A172 (cell line): Measurements from ENCODE around the gene TNNT1. TPM values are rescaled to one million over a fixed set of nuclear protein-coding genes. Genes with fewer than 3 reads are reported as not detected.
"Not testable (repeated sequence)": the region's sequence is repeated elsewhere in the genome, so short reads cannot be mapped to it uniquely, and the experiment has no call there.

ENCODE experiments used
- DNase-seq: peaks from one replicate; pipeline ENCODE4 v3.0.0-alpha.2; 2015; ENCODE audit warnings: low spot score
- total RNA-seq: library from RNA; depleted of rRNA; stranded (reverse); fragments of >200 nt; shearing (Covaris generic); gene quantifications from 2 replicates; pipeline ENCODE4 v1.2.3, GENCODE V29; 2014

Gene TNNT1
- total RNA-seq, 1 experiment from 2014 or later = 500 TPM

DNA sequence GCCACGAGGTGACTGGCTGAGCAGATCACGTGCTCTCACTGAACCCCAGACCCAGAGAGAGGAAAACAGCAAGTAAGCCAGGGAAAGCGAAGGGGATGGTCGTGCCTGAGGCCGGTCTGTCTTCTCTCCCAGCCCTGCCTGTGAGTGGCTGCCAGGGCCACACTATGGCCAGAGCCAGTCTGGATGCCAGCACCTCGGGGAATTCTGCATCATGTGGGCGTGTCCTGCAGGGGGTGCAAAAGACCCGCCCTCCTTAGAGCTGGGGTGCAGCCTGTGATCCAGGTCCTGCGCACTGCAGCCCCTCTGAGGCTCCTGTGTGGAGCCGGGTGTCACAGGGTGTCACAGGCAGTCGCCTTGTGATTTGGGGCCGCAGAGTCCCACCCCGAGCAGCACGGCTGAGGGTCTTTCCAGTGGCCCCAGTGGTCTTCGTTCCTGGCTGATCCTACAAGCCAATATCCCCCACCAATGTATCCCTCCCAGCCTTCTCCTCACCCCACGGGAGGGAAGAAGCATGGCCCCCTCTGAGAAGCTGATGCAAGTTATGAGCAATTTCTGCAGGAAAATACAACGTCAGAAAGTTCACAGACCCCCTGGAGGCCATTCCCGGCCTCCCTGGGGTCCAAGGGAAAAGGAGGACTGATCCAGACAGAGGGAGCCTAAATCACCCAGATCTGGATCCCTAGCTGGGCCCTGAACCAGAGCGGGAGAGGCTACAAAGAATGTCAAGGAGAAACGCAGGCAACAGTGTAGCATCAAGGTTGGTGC is 39.3 kb downstream of the TNNT1 start:
- no peak for DNase-seq

DNA sequence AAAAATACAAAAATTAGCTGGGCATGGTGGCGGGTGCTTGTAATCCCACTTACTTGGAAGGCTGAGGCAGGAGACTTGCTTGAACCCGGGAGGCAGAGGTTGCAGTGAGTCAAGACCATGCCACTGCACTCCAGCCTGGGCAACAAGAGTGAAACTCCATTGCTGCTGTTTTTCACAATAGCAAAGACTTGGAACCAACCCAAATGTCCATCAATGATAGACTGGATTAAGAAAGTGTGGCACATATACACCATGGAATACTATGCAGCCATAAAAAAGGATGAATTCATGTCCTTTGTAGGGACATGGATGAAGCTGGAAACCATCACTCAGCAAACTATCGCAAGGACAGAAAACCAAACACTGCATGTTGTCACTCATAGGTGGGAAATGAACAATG is 41.8 kb downstream of the TNNT1 start:
- not testable (repeated sequence) for DNase-seq

DNA sequence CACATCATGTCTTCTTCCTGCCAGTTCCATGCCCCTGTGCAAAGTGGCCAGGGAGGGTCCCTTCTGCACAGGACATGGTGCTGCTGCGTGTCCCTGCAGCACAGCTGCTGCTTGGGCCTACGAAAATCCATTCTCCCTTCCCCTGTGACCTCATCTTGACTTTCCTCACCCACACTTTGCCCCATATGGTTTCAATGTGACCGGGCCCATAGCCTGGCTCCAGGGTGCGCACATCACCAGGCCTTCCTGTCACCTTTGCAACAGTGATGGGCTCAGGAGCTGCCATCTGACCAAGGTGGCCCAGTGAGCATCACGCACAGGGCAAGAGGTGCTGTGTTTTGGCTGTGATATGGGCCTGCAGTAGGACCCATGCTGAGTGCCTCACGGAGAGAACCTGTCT is 42.4 kb downstream of the TNNT1 start:
- no peak for DNase-seq

DNA sequence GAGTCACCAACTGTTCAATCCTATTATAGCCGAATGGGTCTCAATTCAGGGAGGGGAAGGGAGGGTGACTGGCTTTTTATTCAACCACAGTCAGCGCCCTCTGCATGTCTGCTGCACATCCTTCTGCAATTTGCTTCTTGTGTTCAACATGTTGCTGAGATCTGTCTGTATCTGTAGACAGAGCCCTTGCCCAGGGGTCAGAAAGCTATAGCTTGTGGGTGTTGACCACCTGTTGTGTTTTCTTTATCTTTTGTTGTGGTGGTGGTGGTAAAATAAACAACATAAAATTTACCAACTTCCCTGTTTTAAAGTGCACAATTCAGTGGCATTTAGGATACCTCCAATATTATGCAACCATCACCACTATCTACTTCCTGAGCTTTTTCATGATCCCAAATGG is 43.8 kb downstream of the TNNT1 start:
- no peak for DNase-seq

DNA sequence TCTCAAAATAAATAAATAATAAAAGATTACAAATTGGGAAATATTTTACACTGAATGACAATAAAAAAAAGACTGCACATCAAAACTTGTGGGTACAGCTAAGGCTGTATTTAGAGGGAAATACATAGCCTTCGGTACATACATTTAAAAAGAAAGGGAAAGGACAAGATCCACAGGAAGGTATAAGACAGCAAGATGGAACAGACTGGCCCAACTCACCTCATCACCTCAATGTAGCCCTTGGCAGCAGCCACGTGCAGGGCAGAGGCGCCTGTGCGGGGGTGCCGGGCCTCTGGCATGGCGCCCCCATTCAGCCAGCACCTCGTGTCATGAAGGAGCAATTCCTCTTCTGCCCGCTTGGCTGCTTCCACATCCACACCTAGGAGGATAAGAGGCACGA is 45.8 kb downstream of the TNNT1 start:
- DNase-seq = no peak

DNA sequence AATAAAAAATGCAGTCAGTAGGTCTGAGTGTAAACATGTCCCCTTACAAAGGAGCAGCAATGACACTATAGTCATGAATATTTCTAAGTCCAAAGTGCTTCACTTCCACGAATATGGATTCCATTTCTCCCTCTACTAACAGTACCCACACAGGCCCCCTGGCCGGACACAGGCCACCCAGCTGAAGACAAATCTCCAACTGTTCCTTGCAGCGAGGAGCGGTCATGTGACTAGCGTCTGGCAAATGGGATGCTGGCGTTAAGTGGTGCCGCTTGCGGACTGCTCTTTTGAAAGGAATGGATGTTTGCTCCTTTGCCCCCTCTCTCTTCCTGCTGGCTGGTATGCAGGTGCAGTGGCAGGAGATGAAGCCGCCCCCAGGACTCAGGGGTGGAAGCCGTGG is 47.7 kb downstream of the TNNT1 start:
- no peak for DNase-seq

DNA sequence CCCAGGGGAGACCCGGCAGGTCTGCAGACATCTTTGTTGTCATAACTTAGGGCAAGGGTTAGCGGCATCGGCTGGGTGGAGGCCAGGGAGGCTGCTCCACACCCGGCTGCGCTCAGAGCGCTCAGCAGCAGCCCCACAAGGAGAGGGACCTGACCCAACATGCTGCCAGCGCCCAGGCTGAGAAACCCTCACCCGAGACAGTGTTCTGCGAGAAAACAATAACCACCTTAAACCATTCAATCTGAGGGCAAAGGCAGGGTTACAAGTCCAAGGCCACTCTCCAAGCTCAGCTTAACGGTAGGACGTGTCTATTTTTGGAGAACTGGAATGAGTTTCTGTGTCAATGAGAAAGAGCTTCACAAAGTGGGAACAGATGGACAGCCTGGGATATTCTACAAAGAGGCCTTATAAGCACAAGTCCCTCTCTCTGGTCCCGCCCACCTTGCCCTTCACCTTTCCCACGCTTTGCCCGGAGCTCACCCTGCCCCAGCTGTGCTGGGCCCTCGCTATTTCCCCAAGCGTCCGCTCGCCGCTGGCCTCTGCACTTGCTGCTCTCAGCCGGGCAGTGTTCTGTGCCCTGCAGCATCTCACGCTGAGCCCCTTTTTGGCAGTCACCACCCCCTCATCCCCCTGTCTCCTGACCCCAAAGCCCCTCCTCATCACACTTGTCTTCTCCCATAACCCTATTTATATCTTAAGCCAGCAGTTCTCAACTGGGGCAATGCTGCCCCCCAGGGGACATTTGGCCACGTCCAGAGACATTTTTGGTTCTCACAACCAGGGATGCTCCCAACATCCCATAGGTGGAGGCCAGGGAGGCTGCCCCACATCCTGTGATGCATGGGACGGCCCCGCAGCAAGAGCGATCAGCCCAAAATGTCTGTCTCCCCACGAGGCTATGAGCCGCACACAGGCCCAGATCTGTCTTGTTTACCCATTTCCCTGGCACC is 49.2 kb downstream of the TNNT1 start:
- no peak for DNase-seq

DNA sequence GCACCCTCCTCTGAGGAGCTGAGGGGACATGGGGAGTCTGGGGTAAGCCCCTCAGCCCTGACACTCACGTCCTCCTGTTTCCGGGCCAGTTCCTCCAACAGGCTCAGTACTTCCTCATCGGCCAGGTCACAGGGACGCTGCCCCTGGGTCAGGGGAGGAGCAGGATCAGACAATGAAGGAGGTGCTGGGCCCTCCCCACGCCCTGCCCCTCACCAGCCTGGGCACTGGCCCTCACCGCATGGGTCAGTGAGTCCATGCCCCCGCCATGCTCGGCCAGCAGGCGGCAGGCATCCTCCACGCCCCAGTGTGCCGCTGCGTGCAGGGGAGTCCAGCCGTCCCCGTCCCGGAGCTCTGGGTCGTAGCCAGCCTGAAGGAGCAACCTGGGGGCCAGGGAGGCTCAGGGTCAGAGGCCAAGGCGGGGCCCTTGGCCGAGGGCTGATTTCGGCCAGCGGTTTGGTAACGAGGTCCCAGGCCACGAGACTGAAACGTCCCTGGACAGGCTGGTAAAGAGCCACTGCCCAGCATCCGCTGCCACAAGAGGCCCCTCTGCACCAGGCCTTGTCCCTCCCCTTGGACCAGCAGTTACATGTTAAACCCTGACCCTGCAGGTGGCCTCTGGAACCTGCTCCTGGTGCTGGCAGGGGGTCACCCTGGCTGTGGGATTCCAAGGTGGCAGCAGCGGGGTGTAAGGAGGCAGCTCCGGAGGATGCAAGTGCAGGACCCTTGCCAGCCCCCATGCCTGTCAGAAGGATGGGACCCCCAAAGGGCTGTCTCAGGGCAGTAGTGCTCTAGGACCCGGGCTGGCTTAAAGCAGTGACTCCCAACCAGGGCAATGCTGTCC is 50.1 kb downstream of the TNNT1 start:
- DNase-seq = no peak

DNA sequence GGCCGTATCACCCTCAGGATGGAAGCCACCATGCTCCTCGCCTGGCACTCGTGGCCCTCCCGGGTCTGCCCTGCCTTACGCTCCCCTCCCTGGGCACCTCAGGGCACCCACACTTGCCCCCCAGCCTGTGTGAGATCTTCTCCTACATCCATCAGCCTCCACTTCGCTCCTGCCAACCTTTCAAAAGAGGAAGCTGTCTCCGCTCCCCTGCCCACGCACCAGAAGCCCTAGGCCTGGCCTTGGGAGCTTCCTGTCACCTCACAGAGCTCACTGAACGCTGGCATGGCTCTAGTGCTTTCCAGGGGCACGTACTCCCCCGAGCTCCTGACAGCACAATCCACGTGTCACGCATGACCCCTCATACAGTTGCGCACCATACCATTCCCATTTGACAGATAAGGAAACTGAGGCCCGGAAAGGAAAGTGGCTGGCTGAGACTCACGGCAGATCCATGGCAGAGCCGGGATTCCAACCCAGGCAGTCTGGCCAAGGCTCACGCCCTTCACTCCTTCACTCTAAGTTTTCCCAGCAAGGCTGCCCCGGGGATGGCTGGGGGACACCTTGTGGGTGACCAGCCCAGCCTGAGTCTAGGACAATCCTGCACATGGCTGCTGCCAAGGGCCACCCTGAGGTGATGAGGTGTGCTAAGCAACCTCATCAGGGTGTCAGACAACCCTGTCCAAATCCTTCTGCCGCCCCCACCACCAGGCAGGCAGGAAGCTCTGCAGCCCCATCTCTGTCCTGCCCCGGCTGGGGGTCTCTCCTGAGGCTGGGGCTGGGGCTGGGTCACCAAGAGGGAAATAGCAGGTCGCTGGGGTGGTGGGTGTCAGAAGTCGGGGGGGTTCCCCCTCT is 50.9 kb downstream of the TNNT1 start:
- DNase-seq = no peak

DNA sequence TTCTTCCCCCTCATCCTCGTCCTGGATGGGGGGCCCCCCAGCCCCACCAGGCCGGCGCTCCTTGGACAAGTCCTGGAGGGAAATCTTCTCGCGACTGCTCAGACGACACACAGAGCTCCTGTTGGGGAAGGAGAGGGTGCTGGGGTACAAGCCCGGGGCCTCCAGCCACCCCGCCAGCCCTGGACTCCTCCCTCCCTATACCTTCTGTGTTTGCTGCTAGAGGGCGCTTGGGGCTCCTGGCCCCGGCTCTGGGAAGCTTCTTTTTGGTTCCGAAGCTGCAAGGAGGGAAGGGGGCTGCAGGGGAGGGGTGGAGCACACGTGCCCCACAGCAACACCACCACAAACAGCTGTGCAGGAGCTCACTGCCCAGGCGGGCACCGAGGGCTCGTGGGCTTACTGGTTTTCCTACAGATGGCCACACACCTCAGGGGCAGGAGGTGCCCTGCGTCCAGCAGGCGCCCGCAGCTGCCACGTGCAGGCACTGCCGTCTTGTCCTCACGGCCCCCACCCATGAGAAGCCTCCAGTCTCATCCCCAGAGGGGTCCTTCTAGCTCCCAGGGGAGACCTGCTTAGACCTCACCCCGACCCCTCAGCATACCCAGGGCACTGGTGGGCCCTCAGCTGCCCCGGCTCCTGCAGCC is 52.8 kb downstream of the TNNT1 start:
- DNase-seq = no peak

DNA sequence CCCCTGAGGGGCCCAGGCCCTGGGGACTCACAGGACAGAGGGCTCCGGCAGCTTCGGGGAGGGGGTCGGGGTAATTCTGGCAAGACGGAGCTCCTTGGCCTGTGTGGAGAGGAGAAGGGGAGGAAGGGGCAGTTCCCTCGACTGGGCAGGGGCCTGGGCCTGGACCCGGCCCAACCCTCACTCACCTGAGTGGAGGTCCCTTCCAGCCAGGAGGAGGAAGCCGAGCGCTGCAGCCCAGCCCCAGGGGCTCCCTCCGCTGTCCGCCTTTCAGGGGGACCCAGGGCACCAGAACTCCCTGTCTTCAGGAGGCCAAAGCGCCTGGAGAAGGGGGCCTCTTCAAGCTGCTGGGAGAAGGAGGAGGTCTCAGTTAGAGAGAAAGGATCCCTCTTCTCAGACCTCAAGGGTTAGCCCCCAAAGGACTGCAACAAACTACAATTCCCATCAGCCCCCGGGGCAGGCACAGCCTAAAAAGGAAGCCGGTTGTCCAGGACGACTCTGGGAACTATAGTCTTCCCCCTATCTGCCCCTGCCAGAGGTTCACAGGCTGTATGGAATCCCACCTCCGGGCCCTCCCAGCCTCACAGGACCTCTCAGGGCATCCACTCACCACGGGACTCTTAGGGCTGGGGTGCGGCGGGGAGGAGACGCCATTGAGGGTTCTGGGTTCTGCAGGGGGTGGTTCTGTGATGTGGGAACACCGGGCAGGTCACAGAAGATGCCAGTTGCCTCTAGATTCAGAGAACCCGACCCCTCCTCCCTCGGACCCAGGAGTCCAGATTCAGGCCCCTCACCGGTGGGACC is 53.5 kb downstream of the TNNT1 start:
- no peak for DNase-seq

DNA sequence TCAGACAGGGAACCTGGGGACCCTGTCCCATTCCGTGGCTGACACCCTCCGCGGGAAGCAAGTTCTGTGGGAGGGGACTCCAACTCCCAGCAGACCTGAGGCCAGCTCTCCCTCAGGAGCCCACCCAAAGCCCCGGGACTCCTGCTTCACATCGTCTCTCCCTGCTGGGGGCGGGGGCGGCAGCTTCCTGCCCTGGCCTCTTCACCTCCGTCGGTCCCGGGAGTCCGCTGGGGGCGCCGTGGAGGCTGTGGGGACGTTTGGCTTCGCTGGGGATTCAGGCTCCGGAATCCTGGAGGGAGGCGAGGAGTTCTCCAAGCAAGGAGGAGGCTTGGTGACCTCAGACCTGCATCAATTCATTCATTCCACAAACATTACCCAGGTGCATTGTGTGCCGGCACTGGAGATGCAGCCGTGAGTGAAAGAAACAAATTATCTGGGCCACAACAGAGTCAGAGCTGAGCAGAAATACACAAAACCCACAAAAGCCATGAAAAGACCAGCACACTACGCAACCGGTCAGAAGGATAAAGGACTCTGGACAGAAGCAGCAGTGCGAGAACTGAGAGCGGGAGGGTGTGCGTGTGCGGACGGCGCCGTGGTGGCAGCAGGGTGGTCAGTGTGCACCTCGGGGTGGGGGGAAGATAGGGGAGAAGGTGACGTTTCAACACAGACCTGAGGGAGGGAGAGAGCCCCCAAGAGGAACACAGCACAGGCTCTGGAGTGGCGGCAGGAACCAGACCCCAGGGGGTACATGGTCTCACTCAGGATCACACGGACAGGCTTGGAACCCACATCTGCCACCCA is 54.3 kb downstream of the TNNT1 start:
- no peak for DNase-seq

DNA sequence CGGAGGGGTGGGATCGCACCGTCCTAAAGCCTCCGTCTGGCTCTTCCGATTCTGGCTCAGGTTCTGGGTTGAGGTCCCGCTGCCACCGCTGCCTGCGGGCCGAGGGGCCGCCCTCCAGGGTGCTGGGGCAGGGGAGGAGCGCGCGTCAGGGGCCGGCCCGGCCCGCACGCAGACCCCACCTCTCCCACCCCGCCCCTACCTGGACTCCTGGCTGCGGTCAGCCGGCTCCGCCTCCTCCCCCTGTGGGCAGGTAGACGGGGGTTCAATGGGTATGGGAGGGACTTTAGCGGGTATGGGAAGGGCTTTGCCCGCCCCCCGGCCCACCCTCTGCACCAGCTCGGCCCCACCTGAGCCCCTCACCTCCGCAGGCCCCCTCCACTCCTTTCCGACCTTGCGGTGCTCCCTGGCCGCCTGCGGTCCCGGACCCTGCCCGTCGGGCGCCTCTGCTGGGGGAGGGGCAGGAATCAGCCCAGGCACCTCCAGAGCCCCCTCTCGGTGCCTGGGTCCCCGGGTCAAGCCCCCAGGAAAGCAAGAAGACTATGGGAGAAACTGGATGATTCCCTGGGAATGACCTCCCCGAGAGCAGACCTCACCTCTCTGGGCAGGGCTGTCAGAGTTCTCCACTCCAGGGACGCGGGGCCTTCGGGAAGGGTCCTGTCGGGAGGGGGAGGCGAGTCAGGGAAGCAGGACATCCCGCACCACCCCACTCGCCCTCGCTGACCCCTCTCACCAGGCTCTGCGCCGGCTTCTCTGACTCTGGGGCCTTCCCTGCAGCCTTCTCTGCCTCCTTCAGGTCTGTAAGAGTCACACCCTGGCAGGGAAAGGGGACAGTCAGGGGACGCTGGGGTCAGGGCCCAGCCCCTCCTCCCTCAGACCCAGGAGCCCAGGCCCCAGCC is 56.3 kb downstream of the TNNT1 start:
- no peak for DNase-seq

DNA sequence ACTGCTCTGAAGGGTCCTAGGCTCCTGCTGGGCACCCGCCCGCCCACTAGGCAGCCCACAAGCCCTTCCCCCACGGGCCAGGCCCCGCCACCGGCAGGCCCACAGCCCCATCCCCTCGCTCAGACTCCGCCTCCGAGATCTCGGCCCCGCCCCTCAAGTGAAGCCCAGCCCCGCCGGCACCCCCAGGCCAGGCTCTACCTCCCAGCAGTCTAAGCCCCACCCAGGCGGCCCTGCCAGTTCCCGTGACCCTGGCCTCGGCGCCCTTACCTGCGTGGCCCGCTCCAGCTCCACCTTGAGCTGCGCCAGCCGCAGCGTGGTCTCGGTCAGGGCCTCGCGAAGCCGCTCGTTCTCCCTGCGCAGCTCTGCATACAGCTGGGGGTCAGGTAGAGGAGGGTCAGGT is 57.1 kb downstream of the TNNT1 start:
- no peak for DNase-seq

DNA sequence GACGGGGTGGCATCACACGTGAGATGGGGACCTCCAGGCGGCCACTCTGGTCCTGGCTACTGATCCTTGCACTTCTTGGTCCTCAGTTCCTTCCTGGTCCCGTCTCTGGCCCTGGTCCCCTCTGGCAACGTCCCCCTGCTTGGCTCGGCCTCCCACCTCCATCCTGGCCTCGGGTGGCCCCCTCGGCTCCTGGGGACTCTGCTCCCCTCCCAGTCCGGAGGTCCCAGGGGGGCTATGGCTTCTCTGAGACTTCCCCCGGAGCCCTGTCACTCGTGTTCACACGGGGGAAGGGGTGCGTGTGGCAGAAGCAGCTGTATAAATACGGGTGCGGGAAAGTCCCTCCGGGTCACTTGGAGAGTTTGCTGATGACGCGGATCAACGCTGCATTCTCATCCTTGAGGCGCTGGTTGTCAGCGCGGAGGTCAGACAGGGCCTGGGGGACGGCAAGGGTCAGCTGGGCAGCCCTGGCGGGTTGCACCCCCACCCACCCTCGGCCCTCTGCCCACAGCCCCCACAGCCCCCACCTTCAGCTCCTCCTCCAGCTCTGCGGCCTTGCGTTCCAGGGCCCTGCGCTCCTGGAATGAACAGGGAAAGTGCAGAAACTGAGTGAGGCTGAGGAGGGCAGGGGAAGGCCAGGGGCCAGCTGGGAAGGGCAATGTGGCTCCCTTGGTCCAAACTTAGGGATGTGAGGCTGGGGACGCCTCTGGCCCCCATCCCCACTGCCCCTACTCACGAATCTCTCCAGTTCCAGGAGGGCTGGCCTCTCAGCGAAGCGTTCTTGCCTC is 57.7 kb downstream of the TNNT1 start:
- DNase-seq = no peak

DNA sequence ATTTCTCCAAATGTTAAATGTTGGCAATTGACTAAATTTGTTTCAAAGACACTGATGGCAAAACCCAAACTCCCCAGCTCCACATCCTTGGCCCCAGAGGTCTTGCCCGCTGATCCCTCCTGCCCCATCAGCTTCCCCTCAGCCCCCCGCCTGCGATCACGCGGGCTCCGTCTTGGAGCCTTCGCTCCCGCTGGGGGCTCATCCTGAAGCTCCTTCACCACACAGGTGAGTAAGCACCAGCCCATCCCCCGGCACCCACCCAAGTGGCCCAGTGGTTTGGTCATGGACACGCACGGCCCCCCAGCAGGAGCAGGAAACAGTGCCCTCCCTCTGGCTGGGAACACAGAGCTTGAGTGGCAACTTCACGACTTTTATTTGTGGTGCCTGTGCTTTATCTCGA is 58.4 kb downstream of the TNNT1 start:
- DNase-seq = no peak

DNA sequence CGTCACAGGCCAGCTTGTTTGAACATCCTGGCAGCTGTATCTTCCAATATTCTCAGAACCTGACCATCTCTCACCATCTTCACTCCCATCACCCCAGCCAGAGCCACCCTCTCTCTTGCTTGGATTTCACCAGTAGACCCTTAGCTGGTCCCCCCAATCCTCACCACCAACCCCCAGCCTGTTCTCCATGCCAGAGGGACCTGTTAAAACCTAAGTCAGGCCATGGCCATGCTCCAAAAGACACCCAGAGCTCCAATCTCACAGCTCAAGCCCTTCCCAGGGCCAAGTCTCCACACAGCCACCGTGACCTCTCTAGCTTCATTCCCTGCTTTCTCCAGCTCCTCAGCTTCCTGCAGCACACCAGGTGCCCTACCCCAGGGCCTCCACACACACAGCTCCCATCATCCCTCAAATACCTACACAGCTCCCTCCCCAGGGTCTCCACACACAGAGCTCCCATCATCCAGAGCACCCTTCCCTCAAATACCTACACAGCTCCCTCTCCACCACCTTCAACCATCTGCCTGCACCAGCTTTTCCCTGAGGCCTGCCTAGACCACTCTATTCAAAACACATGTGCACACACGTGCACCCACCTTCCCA is 59.6 kb downstream of the TNNT1 start:
- DNase-seq = no peak
